ENCODE results near the gene TRIM2. TPM values are rescaled to one million over a fixed set of nuclear protein-coding genes. Genes with fewer than 3 reads are reported as not detected.

TRIM2 gene
- total RNA-seq, 2 experiments from 2014 or later = 0.06 to 0.29 TPM

DNA sequence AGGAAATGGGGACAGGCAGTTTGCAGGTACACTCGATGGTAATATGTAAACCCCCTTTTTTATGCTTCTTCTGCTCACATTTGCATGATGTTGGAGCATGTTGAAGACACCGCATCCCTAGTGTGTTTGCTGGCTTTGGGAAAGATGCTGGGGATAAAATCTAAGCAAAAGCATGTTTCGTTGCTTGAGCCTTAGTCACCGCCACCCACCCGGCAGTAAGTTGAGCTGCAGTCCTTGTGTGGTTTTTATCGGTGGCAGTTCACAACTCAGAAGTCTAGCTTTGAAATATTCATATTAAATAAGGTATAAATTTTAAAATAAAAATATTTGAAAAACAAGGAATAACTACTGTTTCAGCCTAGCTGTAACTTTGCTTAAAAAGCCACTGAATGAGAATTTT, 118.5 kb downstream of the TRIM2 start:
- no TSS peak for BruUV-seq (replicated peaks)
- POLR2A ChIA-PET = interaction anchor here (0.6 to 2.0 kb wide), 8 partner anchors 12 to 326 kb away, joined by 3 to 7 read pairs (median 4); no protein-coding TSS in a partner anchor
- DNase-seq (ENCODE audit: low spot score) = no peak
- CTCF ChIA-PET (ENCODE audit: unreplicated experiment) = no interaction called here
- no peak overlapping the region for H2AFZ ChIP-seq (ENCODE audit: low read length)
- intact Hi-C loops (cut with micrococcal nuclease; ENCODE audit: unreplicated experiment) = no loop called here
- peak overlapping the region; percentile 26; the same call in 1 of the 2 replicates for H3K4me2 ChIP-seq (ENCODE audit: low read length)
- no peak overlapping the region for H3K4me3 ChIP-seq (ENCODE audit: low read depth, low read length, poor library complexity, severe bottlenecking)
- peaks cover 22% of the 10 kb centered on the region for H3K4me1 ChIP-seq (ENCODE audit: insufficient read depth, low read length, poor library complexity, severe bottlenecking)
- no peaks in the 10 kb centered on the region for H3K79me2 ChIP-seq (ENCODE audit: insufficient read depth, low read depth, low read length)
- no peaks in the 10 kb centered on the region for H3K36me3 ChIP-seq (ENCODE audit: insufficient read depth, low read length)
- H3K9me3 ChIP-seq (ENCODE audit: low read length) = no peaks in the 10 kb centered on the region
- H4K20me1 ChIP-seq (ENCODE audit: insufficient read depth, low read length) = no peaks in the 10 kb centered on the region
- H3K9me2 ChIP-seq (ENCODE audit: insufficient read depth, low read length) = no peaks in the 10 kb centered on the region
- TF ChIP-seq, protein P1, sequence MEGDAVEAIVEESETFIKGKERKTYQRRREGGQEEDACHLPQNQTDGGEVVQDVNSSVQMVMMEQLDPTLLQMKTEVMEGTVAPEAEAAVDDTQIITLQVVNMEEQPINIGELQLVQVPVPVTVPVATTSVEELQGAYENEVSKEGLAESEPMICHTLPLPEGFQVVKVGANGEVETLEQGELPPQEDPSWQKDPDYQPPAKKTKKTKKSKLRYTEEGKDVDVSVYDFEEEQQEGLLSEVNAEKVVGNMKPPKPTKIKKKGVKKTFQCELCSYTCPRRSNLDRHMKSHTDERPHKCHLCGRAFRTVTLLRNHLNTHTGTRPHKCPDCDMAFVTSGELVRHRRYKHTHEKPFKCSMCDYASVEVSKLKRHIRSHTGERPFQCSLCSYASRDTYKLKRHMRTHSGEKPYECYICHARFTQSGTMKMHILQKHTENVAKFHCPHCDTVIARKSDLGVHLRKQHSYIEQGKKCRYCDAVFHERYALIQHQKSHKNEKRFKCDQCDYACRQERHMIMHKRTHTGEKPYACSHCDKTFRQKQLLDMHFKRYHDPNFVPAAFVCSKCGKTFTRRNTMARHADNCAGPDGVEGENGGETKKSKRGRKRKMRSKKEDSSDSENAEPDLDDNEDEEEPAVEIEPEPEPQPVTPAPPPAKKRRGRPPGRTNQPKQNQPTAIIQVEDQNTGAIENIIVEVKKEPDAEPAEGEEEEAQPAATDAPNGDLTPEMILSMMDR (conservative IDR thresholded peaks at IDR 0.05; ENCODE audit: low read length) = no peak
- TF ChIP-seq EZH2phosphoT487 (IDR thresholded peaks at IDR 0.05; ENCODE audit: borderline replicate concordance, low read depth, low read length) = no peak
- no peak overlapping the region for H3K27ac ChIP-seq (ENCODE audit: low read depth, low read length, poor library complexity, severe bottlenecking)

- H2AFZ ChIP-seq (ENCODE audit: low read length) = no peak overlapping the region
- TF ChIP-seq, protein P1 (conservative IDR thresholded peaks at IDR 0.05; ENCODE audit: low read length) = no peak
- no peak for TF ChIP-seq EZH2phosphoT487 (IDR thresholded peaks at IDR 0.05; ENCODE audit: borderline replicate concordance, low read depth, low read length)
- peaks cover 23% of the 10 kb centered on the region for H3K4me1 ChIP-seq (ENCODE audit: insufficient read depth, low read length, poor library complexity, severe bottlenecking)
- H3K79me2 ChIP-seq (ENCODE audit: insufficient read depth, low read depth, low read length) = no peaks in the 10 kb centered on the region
- H4K20me1 ChIP-seq (ENCODE audit: insufficient read depth, low read length) = no peaks in the 10 kb centered on the region
- ChIA-PET POLR2A (interaction anchor here (0.7 to 2.4 kb wide), 4 partner anchors 14 to 325 kb away, joined by 3 to 14 read pairs (median 4); no protein-coding TSS in a partner anchor), CTCF (ENCODE audit: unreplicated experiment) (no interaction called here)
- BruUV-seq (replicated peaks) = no TSS peak
- H3K36me3 ChIP-seq (ENCODE audit: insufficient read depth, low read length) = no peaks in the 10 kb centered on the region
- H3K4me2 ChIP-seq (ENCODE audit: low read length) = no peak overlapping the region
- H3K4me3 ChIP-seq (ENCODE audit: low read depth, low read length, poor library complexity, severe bottlenecking) = no peak overlapping the region
- DNase-seq (ENCODE audit: low spot score) = no peak
- H3K9me2 ChIP-seq (ENCODE audit: insufficient read depth, low read length) = 0 out of 2 replicates have a peak, but pooled peaks cover 3% of the 10 kb centered on the region
- H3K9me3 ChIP-seq (ENCODE audit: low read length) = no peaks in the 10 kb centered on the region
- intact Hi-C loops (cut with micrococcal nuclease; ENCODE audit: unreplicated experiment) = no loop called here
- H3K27ac ChIP-seq (ENCODE audit: low read depth, low read length, poor library complexity, severe bottlenecking) = no peak overlapping the region
Measured at GRCh38 chr4:153324046-153324445, 119.8 kb downstream of the TRIM2 start.

GRCh38 chr4:153325558-153325957, 121.3 kb downstream of the TRIM2 start:
- Histone ChIP-seq H2AFZ (ENCODE audit: low read length) (no peak overlapping the region), H3K9me2 (ENCODE audit: insufficient read depth, low read length) (0 out of 2 replicates have a peak, but pooled peaks cover 3% of the 10 kb centered on the region), H3K27ac (ENCODE audit: low read depth, low read length, poor library complexity, severe bottlenecking) (no peak overlapping the region), H3K79me2 (ENCODE audit: insufficient read depth, low read depth, low read length) (no peaks in the 10 kb centered on the region), H3K4me2 (ENCODE audit: low read length) (no peak overlapping the region), H3K4me1 (ENCODE audit: insufficient read depth, low read length, poor library complexity, severe bottlenecking) (peaks cover 23% of the 10 kb centered on the region), H3K36me3 (ENCODE audit: insufficient read depth, low read length) (no peaks in the 10 kb centered on the region; the same call in 1 of the 2 replicates), H4K20me1 (ENCODE audit: insufficient read depth, low read length) (no peaks in the 10 kb centered on the region), H3K4me3 (ENCODE audit: low read depth, low read length, poor library complexity, severe bottlenecking) (no peak overlapping the region), H3K9me3 (ENCODE audit: low read length) (no peaks in the 10 kb centered on the region)
- CTCF ChIA-PET (ENCODE audit: unreplicated experiment) = no interaction called here
- no peak for DNase-seq (ENCODE audit: low spot score)
- TF ChIP-seq, protein P1 (conservative IDR thresholded peaks at IDR 0.05; ENCODE audit: low read length) = no peak
- no peak for TF ChIP-seq EZH2phosphoT487 (IDR thresholded peaks at IDR 0.05; ENCODE audit: borderline replicate concordance, low read depth, low read length)
- BruUV-seq (replicated peaks) = no TSS peak
- POLR2A ChIA-PET = interaction anchor here (0.7 to 2.4 kb wide), 4 partner anchors 13 to 564 kb away, joined by 3 to 14 read pairs (median 6); no protein-coding TSS in a partner anchor
- intact Hi-C loops (cut with micrococcal nuclease; ENCODE audit: unreplicated experiment) = no loop called here
